ENCODE results near the gene PDE6B.
"Not testable (repeated sequence)": the region's sequence is repeated elsewhere in the genome, so short reads cannot be mapped to it uniquely, and the experiment has no call there.

Gene PDE6B

GRCh38 chr4:636628-637159 is 11.3 kb downstream of the PDE6B start:
- DNase-seq (ENCODE audit: low spot score) = no peak
- no peak for TF ChIP-seq CTCF (IDR thresholded peaks at IDR 0.05; ENCODE audit: extremely low read depth, missing control alignments)

- DNase-seq (ENCODE audit: low spot score) = no peak
- TF ChIP-seq CTCF (IDR thresholded peaks at IDR 0.05; ENCODE audit: extremely low read depth, missing control alignments) = no peak
These were observed 12.3 kb downstream of the PDE6B start for GRCh38 chr4:637536-638280.

- DNase-seq (ENCODE audit: low spot score) = not testable (repeated sequence)
These were observed 17.0 kb downstream of the PDE6B start for GRCh38 chr4:642366-642765.

GRCh38 chr4:646460-646859 is 21.1 kb downstream of the PDE6B start:
- TF ChIP-seq CTCF (IDR thresholded peaks at IDR 0.05; ENCODE audit: extremely low read depth, missing control alignments) = no peak
- no peak for DNase-seq (ENCODE audit: low spot score)

- no peak for TF ChIP-seq CTCF (IDR thresholded peaks at IDR 0.05; ENCODE audit: extremely low read depth, missing control alignments)
- DNase-seq (ENCODE audit: low spot score) = no peak
These were observed 22.1 kb downstream of the PDE6B start for GRCh38 chr4:647481-647880.

- no peak for TF ChIP-seq CTCF (IDR thresholded peaks at IDR 0.05; ENCODE audit: extremely low read depth, missing control alignments)
- no peak for DNase-seq (ENCODE audit: low spot score)
These were observed 23.4 kb downstream of the PDE6B start for GRCh38 chr4:648579-649292.

- no peak for DNase-seq (ENCODE audit: low spot score)
- TF ChIP-seq CTCF (IDR thresholded peaks at IDR 0.05; ENCODE audit: extremely low read depth, missing control alignments) = no peak
These were observed 23.9 kb downstream of the PDE6B start for GRCh38 chr4:649293-649625.

Measured in GM20000 (cell line).